Upper lobe of right lung (tissue), 1 donor: ENCODE measurements around the gene EREG. TPM values are rescaled to one million over a fixed set of nuclear protein-coding genes. Genes with fewer than 3 reads are reported as not detected.
A peak's percentile ranks its signal among the peaks of the same experiment; 100 is the strongest.

Source experiments
- ATAC-seq: fragments of 200-7000 bp; cut with Tn5 transposase; one replicate; pipeline ENCODE4 v1.9.1; 2020; ENCODE audit warnings: mild to moderate bottlenecking, moderate library complexity
- DNase-seq: peaks from one replicate; pipeline ENCODE4 v3.0.0-alpha.2; 2020
- H3K27ac ChIP-seq: fragments of 200-600 bp; one replicate; pipeline ENCODE4 v1.8.0; 2022
- H3K27me3 ChIP-seq: fragments of 200-600 bp; one replicate; pipeline ENCODE4 v1.8.0; 2022; ENCODE audit warnings: mild to moderate bottlenecking
- H3K36me3 ChIP-seq: fragments of 200-600 bp; one replicate; pipeline ENCODE4 v1.8.0; 2022
- H3K4me1 ChIP-seq: fragments of 200-600 bp; one replicate; pipeline ENCODE4 v1.8.0; 2022
- H3K4me3 ChIP-seq: fragments of 200-600 bp; one replicate; pipeline ENCODE4 v1.8.0; 2022; ENCODE audit warnings: mild to moderate bottlenecking
- H3K9me3 ChIP-seq: fragments of 200-600 bp; one replicate; pipeline ENCODE4 v1.8.0; 2022
- CTCF ChIP-seq: fragments of 200-600 bp; IDR thresholded peaks from one replicate; pipeline ENCODE4 v1.8.0; 2022; ENCODE audit warnings: antibody characterized with exemption
- intact Hi-C: fragments of 100-400 bp; cut with DNase I; formaldehyde crosslinking; loops from one replicate; pipeline ENCODE4 v1.11.0; 2022
- total RNA-seq: library from RNA; stranded (reverse); fragmentation: NEBNext Ultra II Directional; extraction: Animal tissue kit (Norgen Biotek cat#: 25700); gene quantifications from one replicate; pipeline ENCODE4 v1.2.1, GENCODE V29; 2021
- donor health status: DM: no; HTN: yes; CAD: no; lungs with severe emphysema.

EREG gene
- total RNA-seq, 1 donor from 2014 or later = 0.69 TPM

GRCh38 chr4:74431113-74431826 is 66.3 kb downstream of the EREG start:
- Histone ChIP-seq H3K4me1 (no peaks in the 10 kb centered on the region), H3K4me3 (no peak overlapping the region), H3K27ac (no peak overlapping the region), H3K27me3 (no peaks in the 10 kb centered on the region), H3K36me3 (no peaks in the 10 kb centered on the region), H3K9me3 (no peaks in the 10 kb centered on the region)
- TF ChIP-seq CTCF = no peak
- intact Hi-C loops = no loop called here
- ATAC-seq (peak; percentile 62), DNase-seq (no peak)

DNA sequence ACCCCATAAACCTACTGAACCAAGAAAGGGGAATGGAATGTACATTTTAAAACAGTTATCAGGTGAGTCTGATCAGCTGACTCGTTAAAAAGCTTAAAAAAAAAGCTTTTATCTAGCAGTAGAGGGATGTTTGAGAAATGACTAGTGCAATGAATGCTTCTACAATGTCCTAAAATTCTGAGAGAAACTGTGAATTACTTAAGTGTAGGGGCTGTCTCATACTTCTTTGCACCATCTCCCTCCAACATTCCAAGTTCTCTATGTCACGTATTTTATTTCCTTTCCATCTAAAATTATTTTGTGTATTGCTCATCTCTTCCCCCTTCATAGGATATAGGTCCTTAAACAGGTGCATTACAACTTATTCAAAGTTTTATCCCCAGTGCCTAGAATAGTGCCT is 68.1 kb downstream of the EREG start:
- DNase-seq (no peak), ATAC-seq (no peak)
- Histone ChIP-seq H3K27ac (no peak overlapping the region), H3K27me3 (no peaks in the 10 kb centered on the region), H3K36me3 (no peaks in the 10 kb centered on the region), H3K9me3 (no peaks in the 10 kb centered on the region), H3K4me1 (no peaks in the 10 kb centered on the region), H3K4me3 (no peak overlapping the region)
- no peak for TF ChIP-seq CTCF
- intact Hi-C loops = no loop called here

GRCh38 chr4:74433541-74434172 is 68.7 kb downstream of the EREG start:
- no peaks in the 10 kb centered on the region for H3K36me3 ChIP-seq
- no peaks in the 10 kb centered on the region for H3K9me3 ChIP-seq
- H3K4me1 ChIP-seq = no peaks in the 10 kb centered on the region
- ATAC-seq (no peak), DNase-seq (no peak)
- no peaks in the 10 kb centered on the region for H3K27me3 ChIP-seq
- intact Hi-C loops = no loop called here
- no peak overlapping the region for H3K4me3 ChIP-seq
- no peak for TF ChIP-seq CTCF
- no peak overlapping the region for H3K27ac ChIP-seq

- no peaks in the 10 kb centered on the region for H3K36me3 ChIP-seq
- H3K4me1 ChIP-seq = no peaks in the 10 kb centered on the region
- ATAC-seq (no peak), DNase-seq (no peak)
- H3K4me3 ChIP-seq = no peak overlapping the region
- no peaks in the 10 kb centered on the region for H3K9me3 ChIP-seq
- no peak for TF ChIP-seq CTCF
- intact Hi-C loops = no loop called here
- no peaks in the 10 kb centered on the region for H3K27me3 ChIP-seq
- H3K27ac ChIP-seq = no peak overlapping the region
Measured at GRCh38 chr4:74435296-74435695, 70.4 kb downstream of the EREG start.

- no peak overlapping the region for H3K27ac ChIP-seq
- DNase-seq (no peak), ATAC-seq (no peak)
- H3K36me3 ChIP-seq = no peaks in the 10 kb centered on the region
- H3K4me1 ChIP-seq = no peaks in the 10 kb centered on the region
- no peak overlapping the region for H3K4me3 ChIP-seq
- no peaks in the 10 kb centered on the region for H3K9me3 ChIP-seq
- H3K27me3 ChIP-seq = no peaks in the 10 kb centered on the region
- intact Hi-C loops = no loop called here
- TF ChIP-seq CTCF = no peak
Measured at GRCh38 chr4:74437866-74438265, 72.9 kb downstream of the EREG start.

Other genes starting within 250 kb of the EREG start
- 14.1 TPM for gene MTHFD2L, start 207.0 kb upstream of the EREG start, total RNA-seq
- 2.8 TPM for gene EPGN, start 56.7 kb upstream of the EREG start, total RNA-seq
- 14.6 TPM for gene AREG, start 80.0 kb downstream of the EREG start, total RNA-seq